ENCODE results near the gene PWP2. TPM values are rescaled to one million over a fixed set of nuclear protein-coding genes. Genes with fewer than 3 reads are reported as not detected.
"Not testable (repeated sequence)": the region's sequence is repeated elsewhere in the genome, so short reads cannot be mapped to it uniquely, and the experiment has no call there.

The PWP2 gene
- polyA plus RNA-seq, 1 donor (not counting 4 experiments of a cell fraction or from before 2014, with no cell fraction given) = 27.3 TPM

GRCh38 chr21:44138039-44138438, 30.8 kb downstream of the PWP2 start:
- not testable (repeated sequence) for H3K4me1 ChIP-seq (ENCODE audit: control insufficient read depth, extremely low read depth, insufficient read depth, low read length); DNase-seq (ENCODE audit: low read depth, low spot score)
- peak; percentile 83 for FAIRE-seq

DNA sequence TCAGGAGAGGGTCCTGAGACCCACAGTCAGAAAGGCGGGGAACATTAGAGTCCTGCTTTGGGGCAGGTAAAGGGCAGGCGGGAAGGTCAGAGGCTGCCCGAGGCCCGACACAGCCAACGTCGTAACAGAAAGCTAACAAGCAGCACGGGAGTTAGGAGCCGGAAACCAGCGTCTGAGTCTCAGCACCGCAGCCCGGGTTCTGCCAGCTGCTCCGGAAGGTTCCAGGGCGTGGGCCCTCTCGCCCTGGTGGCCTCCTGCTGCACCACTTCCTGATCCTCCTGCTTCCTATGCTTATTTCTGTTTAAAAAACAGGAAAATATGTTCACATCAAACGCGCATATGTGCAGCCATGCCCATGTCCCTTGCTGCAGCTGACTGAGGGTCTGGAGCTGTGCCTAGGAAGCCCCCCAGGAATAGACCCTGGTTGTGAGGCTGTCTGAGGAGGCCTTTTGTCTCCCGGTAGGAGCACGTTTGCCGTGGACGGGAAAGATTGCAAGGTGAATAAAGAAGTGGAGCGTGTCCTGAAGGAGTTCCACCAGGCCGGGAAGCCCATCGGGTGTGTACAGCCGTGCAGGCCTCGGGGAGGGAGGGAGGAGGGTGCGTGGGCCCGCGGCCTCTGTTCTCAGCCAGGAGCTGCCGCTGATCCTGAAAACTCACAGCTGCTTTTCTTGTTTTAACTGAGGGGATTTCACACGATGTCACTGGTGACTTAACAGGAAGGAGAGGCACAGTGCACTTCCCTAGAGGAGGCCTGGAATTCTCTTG, 32.8 kb downstream of the PWP2 start:
- H2AFZ ChIP-seq (ENCODE audit: control insufficient read depth, low read length); H3K4me2 ChIP-seq (ENCODE audit: control insufficient read depth, extremely low read depth, insufficient read depth, low read depth, low read length); H3K4me3 ChIP-seq (ENCODE audit: control insufficient read depth in 2 of 3, extremely low read depth in 1 of 3, insufficient read depth in 2 of 3, low read depth in 1 of 3, low read length in 3 of 3); FAIRE-seq; H3K36me3 ChIP-seq (ENCODE audit: control insufficient read depth in 2 of 2, extremely low read depth in 1 of 2, insufficient read depth in 2 of 2, low read length in 2 of 2); H3K9ac ChIP-seq (ENCODE audit: control insufficient read depth, extremely low read depth, insufficient read depth, low read length); DNase-seq (ENCODE audit: low read depth, low spot score); H3K27ac ChIP-seq (ENCODE audit: control insufficient read depth, insufficient read depth, low read length); H3K4me1 ChIP-seq (ENCODE audit: control insufficient read depth, extremely low read depth, insufficient read depth, low read length); H3K9me3 ChIP-seq (ENCODE audit: control insufficient read depth, low read depth, low read length); H3K9me1 ChIP-seq (ENCODE audit: control insufficient read depth, extremely low read depth, insufficient read depth, low read length); H3K79me2 ChIP-seq (ENCODE audit: control insufficient read depth, insufficient read depth, low read length); H4K20me1 ChIP-seq (ENCODE audit: control insufficient read depth, extremely low read depth, insufficient read depth, low read length); dilution Hi-C loops (cut with MboI; ENCODE audit: extremely low pct_ligation_motif_present, low sequenced_read_pairs); H3K27me3 ChIP-seq (ENCODE audit: control insufficient read depth, extremely low read depth, insufficient read depth, low read length): not testable (repeated sequence)

More at GRCh38 chr21:44138039-44138438, 30.8 kb downstream of the PWP2 start:
- H3K36me3 ChIP-seq (ENCODE audit: control insufficient read depth in 2 of 2, extremely low read depth in 1 of 2, insufficient read depth in 2 of 2, low read length in 2 of 2); H3K4me2 ChIP-seq (ENCODE audit: control insufficient read depth, extremely low read depth, insufficient read depth, low read depth, low read length); H3K27me3 ChIP-seq (ENCODE audit: control insufficient read depth, extremely low read depth, insufficient read depth, low read length); H3K79me2 ChIP-seq (ENCODE audit: control insufficient read depth, insufficient read depth, low read length); H4K20me1 ChIP-seq (ENCODE audit: control insufficient read depth, extremely low read depth, insufficient read depth, low read length); H3K9me3 ChIP-seq (ENCODE audit: control insufficient read depth, low read depth, low read length); H2AFZ ChIP-seq (ENCODE audit: control insufficient read depth, low read length); H3K9me1 ChIP-seq (ENCODE audit: control insufficient read depth, extremely low read depth, insufficient read depth, low read length); dilution Hi-C loops (cut with MboI; ENCODE audit: extremely low pct_ligation_motif_present, low sequenced_read_pairs); H3K9ac ChIP-seq (ENCODE audit: control insufficient read depth, extremely low read depth, insufficient read depth, low read length); H3K27ac ChIP-seq (ENCODE audit: control insufficient read depth, insufficient read depth, low read length); H3K4me3 ChIP-seq (ENCODE audit: control insufficient read depth in 2 of 3, extremely low read depth in 1 of 3, insufficient read depth in 2 of 3, low read depth in 1 of 3, low read length in 3 of 3): not testable (repeated sequence)

- H3K27me3 ChIP-seq (ENCODE audit: control insufficient read depth, extremely low read depth, insufficient read depth, low read length); H3K27ac ChIP-seq (ENCODE audit: control insufficient read depth, insufficient read depth, low read length); H2AFZ ChIP-seq (ENCODE audit: control insufficient read depth, low read length); H3K9ac ChIP-seq (ENCODE audit: control insufficient read depth, extremely low read depth, insufficient read depth, low read length); H3K4me1 ChIP-seq (ENCODE audit: control insufficient read depth, extremely low read depth, insufficient read depth, low read length); H4K20me1 ChIP-seq (ENCODE audit: control insufficient read depth, extremely low read depth, insufficient read depth, low read length); H3K9me3 ChIP-seq (ENCODE audit: control insufficient read depth, low read depth, low read length); H3K9me1 ChIP-seq (ENCODE audit: control insufficient read depth, extremely low read depth, insufficient read depth, low read length); H3K36me3 ChIP-seq (ENCODE audit: control insufficient read depth in 2 of 2, extremely low read depth in 1 of 2, insufficient read depth in 2 of 2, low read length in 2 of 2); dilution Hi-C loops (cut with MboI; ENCODE audit: extremely low pct_ligation_motif_present, low sequenced_read_pairs); DNase-seq (ENCODE audit: low read depth, low spot score); H3K79me2 ChIP-seq (ENCODE audit: control insufficient read depth, insufficient read depth, low read length); H3K4me2 ChIP-seq (ENCODE audit: control insufficient read depth, extremely low read depth, insufficient read depth, low read depth, low read length); FAIRE-seq; H3K4me3 ChIP-seq (ENCODE audit: control insufficient read depth in 2 of 3, extremely low read depth in 1 of 3, insufficient read depth in 2 of 3, low read depth in 1 of 3, low read length in 3 of 3): not testable (repeated sequence)
Observed at GRCh38 chr21:44140552-44140932, 33.3 kb downstream of the PWP2 start.

GRCh38 chr21:44142470-44142869, 35.3 kb downstream of the PWP2 start:
- dilution Hi-C loops (cut with MboI; ENCODE audit: extremely low pct_ligation_motif_present, low sequenced_read_pairs) = not testable (repeated sequence)

GRCh38 chr21:44143380-44143779, 36.2 kb downstream of the PWP2 start:
- H3K4me3 ChIP-seq (ENCODE audit: control insufficient read depth in 2 of 3, extremely low read depth in 1 of 3, insufficient read depth in 2 of 3, low read depth in 1 of 3, low read length in 3 of 3); FAIRE-seq; H3K4me2 ChIP-seq (ENCODE audit: control insufficient read depth, extremely low read depth, insufficient read depth, low read depth, low read length); H3K4me1 ChIP-seq (ENCODE audit: control insufficient read depth, extremely low read depth, insufficient read depth, low read length); H3K9me1 ChIP-seq (ENCODE audit: control insufficient read depth, extremely low read depth, insufficient read depth, low read length); H3K27me3 ChIP-seq (ENCODE audit: control insufficient read depth, extremely low read depth, insufficient read depth, low read length); H3K79me2 ChIP-seq (ENCODE audit: control insufficient read depth, insufficient read depth, low read length); H3K36me3 ChIP-seq (ENCODE audit: control insufficient read depth in 2 of 2, extremely low read depth in 1 of 2, insufficient read depth in 2 of 2, low read length in 2 of 2); dilution Hi-C loops (cut with MboI; ENCODE audit: extremely low pct_ligation_motif_present, low sequenced_read_pairs); H3K27ac ChIP-seq (ENCODE audit: control insufficient read depth, insufficient read depth, low read length); H3K9ac ChIP-seq (ENCODE audit: control insufficient read depth, extremely low read depth, insufficient read depth, low read length); DNase-seq (ENCODE audit: low read depth, low spot score); H2AFZ ChIP-seq (ENCODE audit: control insufficient read depth, low read length); H4K20me1 ChIP-seq (ENCODE audit: control insufficient read depth, extremely low read depth, insufficient read depth, low read length); H3K9me3 ChIP-seq (ENCODE audit: control insufficient read depth, low read depth, low read length): not testable (repeated sequence)

More at GRCh38 chr21:44142470-44142869, 35.3 kb downstream of the PWP2 start:
- not testable (repeated sequence) for DNase-seq (ENCODE audit: low read depth, low spot score); H3K9me1 ChIP-seq (ENCODE audit: control insufficient read depth, extremely low read depth, insufficient read depth, low read length); H3K4me1 ChIP-seq (ENCODE audit: control insufficient read depth, extremely low read depth, insufficient read depth, low read length); H3K27ac ChIP-seq (ENCODE audit: control insufficient read depth, insufficient read depth, low read length); H3K79me2 ChIP-seq (ENCODE audit: control insufficient read depth, insufficient read depth, low read length); H3K27me3 ChIP-seq (ENCODE audit: control insufficient read depth, extremely low read depth, insufficient read depth, low read length); FAIRE-seq; H4K20me1 ChIP-seq (ENCODE audit: control insufficient read depth, extremely low read depth, insufficient read depth, low read length); H3K36me3 ChIP-seq (ENCODE audit: control insufficient read depth in 2 of 2, extremely low read depth in 1 of 2, insufficient read depth in 2 of 2, low read length in 2 of 2); H3K4me2 ChIP-seq (ENCODE audit: control insufficient read depth, extremely low read depth, insufficient read depth, low read depth, low read length); H3K4me3 ChIP-seq (ENCODE audit: control insufficient read depth in 2 of 3, extremely low read depth in 1 of 3, insufficient read depth in 2 of 3, low read depth in 1 of 3, low read length in 3 of 3); H3K9me3 ChIP-seq (ENCODE audit: control insufficient read depth, low read depth, low read length); H2AFZ ChIP-seq (ENCODE audit: control insufficient read depth, low read length); H3K9ac ChIP-seq (ENCODE audit: control insufficient read depth, extremely low read depth, insufficient read depth, low read length)

All from keratinocyte (primary cell).